ENCODE data around the gene HSF2BP. TPM values are rescaled to one million over a fixed set of nuclear protein-coding genes. Genes with fewer than 3 reads are reported as not detected.

HSF2BP gene
- polyA plus RNA-seq, 1 of the 3 experiments (the other 2 are of a cell fraction), result 1.1 TPM

DNA sequence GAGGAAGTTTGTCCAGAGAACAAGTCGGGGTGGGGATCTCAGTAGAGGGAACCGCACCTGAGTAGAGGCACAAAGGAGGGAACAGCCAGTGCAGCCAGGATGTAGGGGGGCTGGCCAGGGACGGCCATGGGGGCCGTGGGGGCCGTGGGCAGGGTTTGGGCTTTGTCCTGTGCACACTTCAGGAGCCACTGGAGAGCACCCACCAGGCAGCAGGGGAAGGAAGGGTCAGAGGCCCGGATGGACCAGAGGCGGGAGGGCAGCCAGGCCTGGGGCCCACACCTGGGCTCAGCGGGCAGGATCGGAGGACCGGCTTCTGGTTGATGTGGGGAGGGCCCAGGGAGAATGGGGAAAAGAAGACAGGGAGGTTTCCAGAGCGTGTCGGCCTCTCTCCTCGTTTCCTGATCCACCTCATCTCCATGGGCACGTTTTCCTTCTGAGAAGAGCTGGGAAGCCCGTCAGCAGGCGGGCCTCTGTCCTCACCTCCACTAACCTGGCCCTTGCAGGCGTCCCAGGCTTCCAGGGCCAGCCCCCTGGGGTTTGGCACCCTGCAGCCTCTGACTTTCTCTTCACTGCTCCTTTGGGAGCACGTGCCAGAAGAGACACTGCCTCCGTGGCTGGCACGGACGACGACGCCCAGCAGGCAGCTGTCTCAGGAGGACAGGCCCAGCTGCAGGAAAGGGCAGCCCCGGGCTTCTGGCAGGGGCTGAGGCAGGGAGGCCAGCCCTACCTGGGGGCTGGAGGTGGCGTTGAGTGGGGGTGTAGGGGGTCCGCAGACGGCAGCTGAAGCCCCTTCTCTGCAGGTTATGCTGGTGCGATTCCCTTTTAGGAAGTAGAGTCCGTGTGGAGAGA, 42.9 kb upstream of the HSF2BP start:
- Histone ChIP-seq H3K9me3 (no peaks in the 10 kb centered on the region), H3K79me2 (ENCODE audit: insufficient read depth) (no peaks in the 10 kb centered on the region), H3K9ac (no peak overlapping the region), H3K4me3 (ENCODE audit: low read depth in 2 of 2, low read length in 1 of 2) (no peak overlapping the region), H3K4me2 (no peak overlapping the region), H3K9me2 (no peaks in the 10 kb centered on the region), H2AFZ (ENCODE audit: low read depth) (no peak overlapping the region), H3K27ac (ENCODE audit: low read depth in 2 of 2, low read length in 1 of 2) (no peak overlapping the region), H3K27me3 (ENCODE audit: insufficient read depth) (no peaks in the 10 kb centered on the region), H3K4me1 (ENCODE audit: control insufficient read depth in 1 of 2, insufficient read depth in 2 of 2, low read depth in 1 of 2, low read length in 1 of 2) (peaks cover 0 to 4% of the 10 kb centered on the region in 2 experiments; a peak in 1 of 4 replicates), H3K36me3 (replicated peaks in 1 of 2; ENCODE audit: control insufficient read depth in 1 of 2, insufficient read depth in 2 of 2, low read length in 1 of 2) (no peaks in the 10 kb centered on the region), H3F3A (replicated peaks; ENCODE audit: insufficient read depth) (no peaks in the 10 kb centered on the region), H4K20me1 (ENCODE audit: insufficient read depth) (no peaks in the 10 kb centered on the region)
- no peak for TF ChIP-seq NFIC (IDR thresholded peaks at IDR 0.05; ENCODE audit: borderline replicate concordance)
- no peak for TF ChIP-seq YY1 (IDR thresholded peaks at IDR 0.05; ENCODE audit: low read depth)
- no peak for TF ChIP-seq ELF1 (IDR thresholded peaks at IDR 0.05)
- TF ChIP-seq, protein P1, sequence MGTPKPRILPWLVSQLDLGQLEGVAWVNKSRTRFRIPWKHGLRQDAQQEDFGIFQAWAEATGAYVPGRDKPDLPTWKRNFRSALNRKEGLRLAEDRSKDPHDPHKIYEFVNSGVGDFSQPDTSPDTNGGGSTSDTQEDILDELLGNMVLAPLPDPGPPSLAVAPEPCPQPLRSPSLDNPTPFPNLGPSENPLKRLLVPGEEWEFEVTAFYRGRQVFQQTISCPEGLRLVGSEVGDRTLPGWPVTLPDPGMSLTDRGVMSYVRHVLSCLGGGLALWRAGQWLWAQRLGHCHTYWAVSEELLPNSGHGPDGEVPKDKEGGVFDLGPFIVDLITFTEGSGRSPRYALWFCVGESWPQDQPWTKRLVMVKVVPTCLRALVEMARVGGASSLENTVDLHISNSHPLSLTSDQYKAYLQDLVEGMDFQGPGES (IDR thresholded peaks at IDR 0.05; ENCODE audit: low read depth, low read length), result no peak
- no peak for TF ChIP-seq SIN3A (IDR thresholded peaks at IDR 0.05; ENCODE audit: borderline replicate concordance, low read depth, low read length)
- no peak for TF ChIP-seq SMC3 (IDR thresholded peaks at IDR 0.05; ENCODE audit: low read depth, low read length)
- no peak for TF ChIP-seq MEF2A (IDR thresholded peaks at IDR 0.05; ENCODE audit: borderline replicate concordance, low read depth)
- TF ChIP-seq MXI1 (IDR thresholded peaks at IDR 0.05; ENCODE audit: low read depth, low read length), result no peak
- TF ChIP-seq GATA2 (CRISPR knock-in tag; IDR thresholded peaks at IDR 0.05), result no peak
- TF ChIP-seq TEAD4 (IDR thresholded peaks at IDR 0.05; ENCODE audit: borderline replicate concordance, insufficient read depth), result no peak
- TF ChIP-seq, protein P2, sequence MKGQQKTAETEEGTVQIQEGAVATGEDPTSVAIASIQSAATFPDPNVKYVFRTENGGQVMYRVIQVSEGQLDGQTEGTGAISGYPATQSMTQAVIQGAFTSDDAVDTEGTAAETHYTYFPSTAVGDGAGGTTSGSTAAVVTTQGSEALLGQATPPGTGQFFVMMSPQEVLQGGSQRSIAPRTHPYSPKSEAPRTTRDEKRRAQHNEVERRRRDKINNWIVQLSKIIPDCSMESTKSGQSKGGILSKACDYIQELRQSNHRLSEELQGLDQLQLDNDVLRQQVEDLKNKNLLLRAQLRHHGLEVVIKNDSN (IDR thresholded peaks at IDR 0.05; ENCODE audit: borderline replicate concordance, low read depth), result no peak
- TF ChIP-seq NRF1 (IDR thresholded peaks at IDR 0.05; ENCODE audit: low read depth, low read length), result no peak
- TF ChIP-seq, protein P3, sequence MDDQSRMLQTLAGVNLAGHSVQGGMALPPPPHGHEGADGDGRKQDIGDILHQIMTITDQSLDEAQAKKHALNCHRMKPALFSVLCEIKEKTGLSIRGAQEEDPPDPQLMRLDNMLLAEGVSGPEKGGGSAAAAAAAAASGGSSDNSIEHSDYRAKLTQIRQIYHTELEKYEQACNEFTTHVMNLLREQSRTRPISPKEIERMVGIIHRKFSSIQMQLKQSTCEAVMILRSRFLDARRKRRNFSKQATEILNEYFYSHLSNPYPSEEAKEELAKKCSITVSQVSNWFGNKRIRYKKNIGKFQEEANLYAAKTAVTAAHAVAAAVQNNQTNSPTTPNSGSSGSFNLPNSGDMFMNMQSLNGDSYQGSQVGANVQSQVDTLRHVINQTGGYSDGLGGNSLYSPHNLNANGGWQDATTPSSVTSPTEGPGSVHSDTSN (IDR thresholded peaks at IDR 0.05), result no peak
- TF ChIP-seq, protein P4, sequence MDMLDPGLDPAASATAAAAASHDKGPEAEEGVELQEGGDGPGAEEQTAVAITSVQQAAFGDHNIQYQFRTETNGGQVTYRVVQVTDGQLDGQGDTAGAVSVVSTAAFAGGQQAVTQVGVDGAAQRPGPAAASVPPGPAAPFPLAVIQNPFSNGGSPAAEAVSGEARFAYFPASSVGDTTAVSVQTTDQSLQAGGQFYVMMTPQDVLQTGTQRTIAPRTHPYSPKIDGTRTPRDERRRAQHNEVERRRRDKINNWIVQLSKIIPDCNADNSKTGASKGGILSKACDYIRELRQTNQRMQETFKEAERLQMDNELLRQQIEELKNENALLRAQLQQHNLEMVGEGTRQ (IDR thresholded peaks at IDR 0.05; ENCODE audit: borderline replicate concordance, low read depth, low read length), result no peak
- no peak for TF ChIP-seq FOSL2 (IDR thresholded peaks at IDR 0.05; ENCODE audit: borderline replicate concordance, low read depth)
- TF ChIP-seq, protein P5, sequence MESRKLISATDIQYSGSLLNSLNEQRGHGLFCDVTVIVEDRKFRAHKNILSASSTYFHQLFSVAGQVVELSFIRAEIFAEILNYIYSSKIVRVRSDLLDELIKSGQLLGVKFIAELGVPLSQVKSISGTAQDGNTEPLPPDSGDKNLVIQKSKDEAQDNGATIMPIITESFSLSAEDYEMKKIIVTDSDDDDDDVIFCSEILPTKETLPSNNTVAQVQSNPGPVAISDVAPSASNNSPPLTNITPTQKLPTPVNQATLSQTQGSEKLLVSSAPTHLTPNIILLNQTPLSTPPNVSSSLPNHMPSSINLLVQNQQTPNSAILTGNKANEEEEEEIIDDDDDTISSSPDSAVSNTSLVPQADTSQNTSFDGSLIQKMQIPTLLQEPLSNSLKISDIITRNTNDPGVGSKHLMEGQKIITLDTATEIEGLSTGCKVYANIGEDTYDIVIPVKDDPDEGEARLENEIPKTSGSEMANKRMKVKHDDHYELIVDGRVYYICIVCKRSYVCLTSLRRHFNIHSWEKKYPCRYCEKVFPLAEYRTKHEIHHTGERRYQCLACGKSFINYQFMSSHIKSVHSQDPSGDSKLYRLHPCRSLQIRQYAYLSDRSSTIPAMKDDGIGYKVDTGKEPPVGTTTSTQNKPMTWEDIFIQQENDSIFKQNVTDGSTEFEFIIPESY (IDR thresholded peaks at IDR 0.05; ENCODE audit: borderline replicate concordance, low read depth), result no peak
- TF ChIP-seq, protein P6, sequence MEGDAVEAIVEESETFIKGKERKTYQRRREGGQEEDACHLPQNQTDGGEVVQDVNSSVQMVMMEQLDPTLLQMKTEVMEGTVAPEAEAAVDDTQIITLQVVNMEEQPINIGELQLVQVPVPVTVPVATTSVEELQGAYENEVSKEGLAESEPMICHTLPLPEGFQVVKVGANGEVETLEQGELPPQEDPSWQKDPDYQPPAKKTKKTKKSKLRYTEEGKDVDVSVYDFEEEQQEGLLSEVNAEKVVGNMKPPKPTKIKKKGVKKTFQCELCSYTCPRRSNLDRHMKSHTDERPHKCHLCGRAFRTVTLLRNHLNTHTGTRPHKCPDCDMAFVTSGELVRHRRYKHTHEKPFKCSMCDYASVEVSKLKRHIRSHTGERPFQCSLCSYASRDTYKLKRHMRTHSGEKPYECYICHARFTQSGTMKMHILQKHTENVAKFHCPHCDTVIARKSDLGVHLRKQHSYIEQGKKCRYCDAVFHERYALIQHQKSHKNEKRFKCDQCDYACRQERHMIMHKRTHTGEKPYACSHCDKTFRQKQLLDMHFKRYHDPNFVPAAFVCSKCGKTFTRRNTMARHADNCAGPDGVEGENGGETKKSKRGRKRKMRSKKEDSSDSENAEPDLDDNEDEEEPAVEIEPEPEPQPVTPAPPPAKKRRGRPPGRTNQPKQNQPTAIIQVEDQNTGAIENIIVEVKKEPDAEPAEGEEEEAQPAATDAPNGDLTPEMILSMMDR (IDR thresholded peaks at IDR 0.05), result no peak
- no peak for TF ChIP-seq TAF1 (IDR thresholded peaks at IDR 0.05; ENCODE audit: borderline replicate concordance, low read depth, low read length)
- CTCF ChIA-PET, result no interaction called here
- DNase-seq, result no peak
- 91% methylated on average over 10 of the region's 29 CpGs for WGBS (ENCODE audit: low lambda C conversion rate)
- POLR2A ChIA-PET, result no interaction called here
